ENCODE data around the gene SLC46A1.

Gene SLC46A1

DNA sequence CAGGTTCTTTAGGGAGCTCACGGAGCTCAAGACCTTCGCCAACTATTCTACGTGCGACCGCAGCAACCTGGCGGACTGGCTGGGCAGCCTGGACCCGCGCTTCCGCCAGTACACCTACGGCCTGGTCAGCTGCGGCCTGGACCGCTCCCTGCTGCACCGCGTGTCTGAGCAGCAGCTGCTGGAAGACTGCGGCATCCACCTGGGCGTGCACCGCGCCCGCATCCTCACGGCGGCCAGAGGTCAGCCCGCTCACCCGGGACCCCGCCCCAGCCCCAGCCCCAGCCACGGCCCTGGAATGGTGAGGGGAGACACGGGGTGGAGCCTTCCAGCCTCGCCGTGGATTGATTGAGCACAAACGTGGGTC lies 21.0 kb downstream of the SLC46A1 start:
- in situ Hi-C loops (cut with MboI; ENCODE audit: low sequenced_read_pairs), result no loop called here

DNA sequence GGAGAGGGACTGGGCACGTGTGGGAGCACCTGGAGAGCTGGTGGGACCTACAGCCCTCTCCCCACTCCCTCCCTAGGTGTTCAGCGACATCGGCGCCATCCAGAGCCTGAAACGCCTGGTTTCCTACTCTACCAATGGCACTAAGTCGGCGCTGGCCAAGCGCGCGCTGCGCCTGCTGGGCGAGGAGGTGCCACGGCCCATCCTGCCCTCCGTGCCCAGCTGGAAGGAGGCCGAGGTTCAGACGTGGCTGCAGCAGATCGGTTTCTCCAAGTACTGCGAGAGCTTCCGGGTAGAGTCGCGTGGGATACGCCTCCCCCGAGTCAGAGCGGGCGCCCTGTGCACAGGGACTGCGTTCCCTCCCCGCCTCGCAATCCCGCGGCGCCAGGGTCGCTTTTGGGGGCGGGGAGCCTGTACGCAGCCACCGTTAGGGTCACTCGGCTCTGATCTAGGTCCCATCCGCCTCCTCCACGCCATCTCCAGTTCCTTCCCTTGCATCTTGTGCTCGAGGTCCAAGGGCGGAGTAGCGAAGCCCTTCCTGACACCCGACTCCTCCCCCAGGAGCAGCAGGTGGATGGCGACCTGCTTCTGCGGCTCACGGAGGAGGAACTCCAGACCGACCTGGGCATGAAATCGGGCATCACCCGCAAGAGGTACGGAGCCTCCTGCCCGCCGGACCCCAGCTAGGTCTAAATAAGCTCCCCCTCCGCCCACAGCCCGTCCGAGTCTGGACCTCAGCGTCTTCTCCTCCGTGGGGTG lies 21.6 kb downstream of the SLC46A1 start:
- in situ Hi-C loops (cut with MboI; ENCODE audit: low sequenced_read_pairs), result no loop called here

DNA sequence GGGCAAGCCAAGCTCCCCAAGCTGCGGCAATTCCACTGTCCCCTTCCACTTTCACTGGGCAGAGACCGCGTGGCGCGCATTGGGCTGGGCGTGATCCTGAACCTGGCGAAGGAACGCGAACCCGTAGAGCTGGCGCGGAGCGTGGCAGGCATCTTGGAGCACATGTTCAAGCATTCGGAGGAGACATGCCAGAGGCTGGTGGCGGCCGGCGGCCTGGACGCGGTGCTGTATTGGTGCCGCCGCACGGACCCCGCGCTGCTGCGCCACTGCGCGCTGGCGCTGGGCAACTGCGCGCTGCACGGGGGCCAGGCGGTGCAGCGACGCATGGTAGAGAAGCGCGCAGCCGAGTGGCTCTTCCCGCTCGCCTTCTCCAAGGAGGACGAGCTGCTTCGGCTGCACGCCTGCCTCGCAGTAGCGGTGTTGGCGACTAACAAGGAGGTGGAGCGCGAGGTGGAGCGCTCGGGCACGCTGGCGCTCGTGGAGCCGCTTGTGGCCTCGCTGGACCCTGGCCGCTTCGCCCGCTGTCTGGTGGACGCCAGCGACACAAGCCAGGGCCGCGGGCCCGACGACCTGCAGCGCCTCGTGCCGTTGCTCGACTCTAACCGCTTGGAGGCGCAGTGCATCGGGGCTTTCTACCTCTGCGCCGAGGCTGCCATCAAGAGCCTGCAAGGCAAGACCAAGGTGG lies 24.7 kb downstream of the SLC46A1 start:
- in situ Hi-C loops (cut with MboI; ENCODE audit: low sequenced_read_pairs), result no loop called here

DNA sequence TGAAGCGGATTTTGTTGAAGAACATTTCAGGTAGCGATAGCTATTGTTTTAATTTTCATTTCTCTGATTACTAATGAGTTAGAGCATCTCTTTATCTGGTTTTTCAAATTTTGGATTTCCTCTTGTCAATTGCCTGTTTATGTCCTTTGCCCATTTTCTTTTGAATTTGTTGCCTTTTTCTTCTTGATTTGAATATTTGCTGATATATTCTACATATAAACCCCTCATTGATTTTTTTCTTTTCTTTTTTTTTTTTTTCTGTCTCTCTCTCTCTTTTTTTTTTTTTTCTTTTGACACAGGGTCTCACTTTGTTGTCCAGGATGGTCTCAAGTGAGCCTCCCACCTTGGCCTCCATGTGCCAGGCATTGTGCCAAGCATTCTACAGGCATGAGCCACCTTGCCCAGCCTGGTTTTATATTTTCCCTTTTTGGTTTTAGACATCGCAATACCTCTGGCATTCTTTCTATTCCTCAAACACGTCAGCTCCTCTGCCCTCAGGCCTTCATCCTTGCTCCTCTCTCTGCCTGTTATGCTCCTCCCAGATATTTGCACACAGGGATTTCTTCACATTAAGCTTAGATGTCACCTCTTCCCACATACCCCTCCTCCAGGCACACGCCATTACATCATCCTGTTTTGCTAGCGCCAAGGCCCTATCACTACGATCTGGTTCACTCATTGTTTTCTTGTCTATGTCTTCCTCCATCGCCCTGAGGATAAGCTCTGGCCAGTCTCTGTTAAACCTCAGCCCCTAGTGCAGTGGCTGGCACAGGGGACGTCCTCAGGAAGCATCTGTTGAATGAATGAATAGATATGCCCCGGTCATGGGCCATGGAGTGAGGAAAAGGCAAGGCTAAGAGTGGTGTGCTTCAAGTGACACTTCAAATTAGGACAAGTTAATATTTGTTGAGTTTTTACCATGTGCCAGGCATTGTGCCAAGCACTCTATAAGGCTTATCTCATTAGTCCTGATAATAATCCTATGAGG lies 25.9 kb downstream of the SLC46A1 start:
- in situ Hi-C loops (cut with MboI; ENCODE audit: low sequenced_read_pairs), result no loop called here

DNA sequence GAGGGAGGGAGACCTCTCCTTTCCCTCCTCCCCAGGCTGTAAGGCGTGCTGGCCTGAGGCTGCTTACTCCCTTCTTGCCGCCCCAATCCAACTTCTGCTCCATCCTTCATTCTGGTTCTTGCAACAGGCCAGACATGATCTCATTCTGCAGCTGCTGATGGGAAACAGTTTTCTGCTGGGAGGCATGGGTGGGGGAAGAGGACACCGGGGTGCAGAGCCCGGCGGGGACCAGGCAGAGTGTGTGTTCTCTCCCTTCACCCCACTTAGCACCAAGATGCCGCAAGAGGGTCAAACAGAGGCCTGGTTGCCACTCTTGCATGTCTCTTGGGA lies 33.1 kb downstream of the SLC46A1 start:
- in situ Hi-C loops (cut with MboI; ENCODE audit: low sequenced_read_pairs), result no loop called here

DNA sequence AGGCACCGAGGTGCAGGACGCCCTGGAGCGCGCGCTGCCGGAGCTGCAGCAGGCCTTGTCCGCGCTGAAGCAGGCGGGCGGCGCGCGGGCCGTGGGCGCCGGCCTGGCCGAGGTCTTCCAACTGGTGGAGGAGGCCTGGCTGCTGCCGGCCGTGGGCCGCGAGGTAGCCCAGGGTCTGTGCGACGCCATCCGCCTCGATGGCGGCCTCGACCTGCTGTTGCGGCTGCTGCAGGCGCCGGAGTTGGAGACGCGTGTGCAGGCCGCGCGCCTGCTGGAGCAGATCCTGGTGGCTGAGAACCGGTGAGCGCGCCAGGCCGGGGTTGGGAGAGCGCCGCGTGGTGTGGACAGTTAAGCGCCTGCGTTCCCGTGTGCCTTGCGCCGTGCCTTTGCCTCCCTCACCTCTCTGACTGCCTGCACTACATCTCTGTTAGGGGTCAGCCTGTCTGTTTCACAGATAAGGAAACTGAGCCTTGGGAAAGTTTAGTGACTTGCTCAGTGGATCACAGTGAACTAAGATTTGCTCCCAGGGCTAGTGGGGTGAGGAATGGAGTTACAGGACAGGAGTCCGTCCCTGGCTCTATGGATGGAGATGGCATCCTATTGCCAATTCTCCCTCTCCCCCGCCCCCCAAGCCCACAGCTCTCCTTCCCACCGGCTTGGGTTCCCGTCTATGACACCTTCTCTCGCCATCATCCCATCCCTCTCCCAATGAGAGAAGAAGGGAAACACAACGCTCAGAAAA lies 33.6 kb downstream of the SLC46A1 start:
- in situ Hi-C loops (cut with MboI; ENCODE audit: low sequenced_read_pairs), result no loop called here

DNA sequence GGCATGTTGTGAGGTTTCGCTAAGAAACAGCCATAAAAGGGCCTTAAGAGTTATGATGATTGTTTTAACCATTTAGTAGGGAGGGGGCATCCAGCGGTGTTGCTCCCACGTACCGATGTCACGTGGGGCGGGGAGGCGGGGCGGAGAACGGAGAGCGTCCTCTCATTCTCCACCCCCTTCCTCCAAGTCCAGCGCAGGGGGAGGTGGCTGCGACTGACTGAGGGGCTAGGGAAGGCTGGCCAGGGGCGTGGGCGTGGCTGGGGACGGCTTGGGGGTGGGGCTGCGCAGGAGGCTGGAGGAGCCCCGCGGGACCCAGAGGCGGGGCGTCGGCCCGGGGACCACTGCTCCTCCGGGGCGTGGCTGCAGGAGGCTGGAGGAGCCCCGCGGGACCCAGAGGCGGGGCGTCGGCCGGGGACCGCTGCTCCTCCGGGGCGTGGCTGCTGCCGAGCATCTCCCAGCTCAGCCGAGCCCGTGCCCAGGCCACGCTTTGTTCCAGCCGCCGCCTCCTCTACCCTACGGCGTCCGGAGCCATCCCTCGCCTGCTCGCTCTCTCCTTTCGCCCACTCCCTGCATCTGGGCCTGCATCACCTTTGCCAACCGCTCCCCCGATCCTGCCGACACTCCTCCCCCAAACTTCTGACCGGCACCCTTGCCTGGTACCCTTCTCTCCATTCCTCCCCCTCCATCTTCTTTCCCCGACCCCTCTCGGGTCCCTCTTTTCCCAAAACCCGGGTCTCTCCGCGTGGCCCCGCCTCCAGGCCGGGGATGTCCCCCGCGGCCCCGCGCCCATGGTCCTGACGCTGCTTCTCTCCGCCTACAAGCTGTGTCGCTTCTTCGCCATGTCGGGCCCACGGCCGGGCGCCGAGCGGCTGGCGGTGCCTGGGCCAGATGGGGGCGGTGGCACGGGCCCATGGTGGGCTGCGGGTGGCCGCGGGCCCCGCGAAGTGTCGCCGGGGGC lies 34.5 kb downstream of the SLC46A1 start, which contains the start of gene SARM1:
SARM1 (plus strand) TSS at position 450 of the 958 bp plus-strand sequence; CDS start at position 789, 339 bp downstream.
- in situ Hi-C loops (cut with MboI; ENCODE audit: low sequenced_read_pairs), result no loop called here

DNA sequence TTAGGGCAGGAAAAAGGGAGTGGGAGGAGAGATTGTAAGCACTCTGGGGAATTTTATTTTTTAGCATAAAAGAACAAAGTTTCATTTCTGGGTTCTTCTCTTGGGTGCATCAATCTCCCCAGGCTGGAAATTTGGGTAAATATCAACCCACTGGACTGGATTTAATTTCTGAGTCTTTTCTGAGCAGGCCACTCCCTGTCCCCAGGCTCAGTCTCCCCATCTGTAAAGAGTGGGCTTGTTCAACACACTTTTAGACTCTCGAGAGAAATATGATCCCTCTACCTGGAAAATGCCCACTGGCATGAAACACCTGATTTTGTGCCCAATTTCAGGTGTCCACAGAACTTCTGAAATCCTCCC lies 35.3 kb downstream of the SLC46A1 start:
- in situ Hi-C loops (cut with MboI; ENCODE audit: low sequenced_read_pairs), result no loop called here

DNA sequence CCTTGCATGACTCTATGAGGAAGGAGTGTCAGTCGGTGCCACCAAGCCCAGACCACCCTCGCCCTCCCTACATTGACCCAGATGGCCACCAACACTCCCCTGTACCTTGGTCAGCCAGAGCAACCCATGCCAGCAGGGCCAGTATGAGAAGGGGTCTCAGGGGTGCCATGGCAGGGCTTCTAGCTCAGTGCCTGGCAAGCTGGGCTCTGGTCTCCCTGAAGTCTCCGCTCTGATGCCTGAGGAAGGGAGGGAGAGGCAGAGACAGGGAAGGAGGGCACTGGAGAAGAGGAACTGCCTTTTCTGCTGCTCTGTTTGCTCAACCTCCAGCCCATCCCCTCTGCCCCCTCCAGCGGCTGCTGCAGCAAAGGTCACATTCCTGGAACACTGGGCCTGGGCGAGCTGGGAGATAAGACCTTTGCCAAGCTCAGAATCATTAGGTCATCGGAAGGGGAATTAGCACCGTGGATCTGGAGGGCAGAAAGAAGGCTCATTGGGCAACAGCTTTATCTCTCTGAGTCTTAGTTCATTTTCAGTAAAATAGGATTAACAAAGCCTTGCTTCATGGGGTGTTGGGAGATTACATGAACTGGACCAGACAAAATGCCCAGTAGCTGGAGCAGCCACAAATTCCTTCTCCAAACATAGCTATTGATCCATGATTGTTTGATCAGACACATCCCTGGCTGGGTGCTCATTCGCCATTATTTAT lies 35.8 kb downstream of the SLC46A1 start, which contains the start of gene VTN:
VTN (minus strand) TSS at position 273 of the 709 bp plus-strand sequence; CDS start at position 169, 104 bp downstream.
- in situ Hi-C loops (cut with MboI; ENCODE audit: low sequenced_read_pairs), result no loop called here

DNA sequence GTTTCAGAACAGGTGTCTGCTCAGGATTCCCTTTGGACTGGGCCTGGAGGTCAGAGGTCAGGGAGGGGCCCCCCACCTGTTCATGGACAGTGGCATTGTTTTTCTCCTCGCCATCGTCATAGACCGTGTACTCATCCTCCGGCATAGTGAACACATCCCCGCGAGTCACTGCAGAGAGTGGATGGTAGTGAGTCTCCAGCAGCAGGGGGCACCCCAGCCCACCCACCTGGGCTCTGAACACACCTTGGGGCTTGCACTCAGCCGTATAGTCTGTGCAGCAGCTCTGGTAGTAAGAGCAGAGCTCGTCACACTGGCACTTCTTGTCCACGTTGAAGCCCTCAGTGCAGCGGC lies 36.4 kb downstream of the SLC46A1 start:
- in situ Hi-C loops (cut with MboI; ENCODE audit: low sequenced_read_pairs), result no loop called here

DNA sequence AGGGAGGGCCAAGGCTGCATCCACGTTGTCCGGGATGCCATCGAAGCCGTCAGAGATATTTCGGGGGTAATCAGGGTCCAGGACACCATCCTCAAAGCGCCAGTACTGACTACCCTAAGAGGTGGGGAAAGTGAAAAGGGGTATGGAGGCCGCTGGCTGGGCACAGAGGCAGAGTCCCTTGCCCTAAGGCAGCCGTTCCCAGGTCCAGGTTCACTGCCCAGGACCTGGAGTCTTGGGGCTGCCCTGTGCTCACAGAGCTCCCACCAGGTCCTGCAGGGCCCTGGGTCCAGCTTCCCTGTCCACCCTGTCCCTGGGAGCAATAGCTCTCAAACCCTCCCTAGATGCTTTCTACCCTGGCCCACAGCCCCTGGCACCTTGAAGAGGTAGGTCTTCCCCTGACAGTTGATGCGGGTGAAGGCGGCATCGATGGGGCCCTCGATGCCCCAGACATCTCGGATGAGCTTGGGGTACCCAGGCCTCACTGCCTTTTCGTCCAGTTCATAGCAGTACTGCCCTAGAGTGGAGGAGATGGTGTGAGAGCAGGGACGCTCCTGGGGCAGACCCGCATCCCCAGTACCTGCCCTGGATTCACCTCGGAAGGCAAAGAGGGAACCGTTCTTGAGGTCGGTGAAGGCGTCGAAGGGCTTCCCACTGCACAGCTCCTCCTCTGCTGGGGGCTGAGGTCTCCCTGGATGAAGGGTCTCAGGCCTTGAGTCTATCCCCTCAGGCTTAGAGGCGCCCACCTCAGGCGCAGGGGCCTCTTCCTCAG lies 36.9 kb downstream of the SLC46A1 start:
- in situ Hi-C loops (cut with MboI; ENCODE audit: low sequenced_read_pairs), result no loop called here

DNA sequence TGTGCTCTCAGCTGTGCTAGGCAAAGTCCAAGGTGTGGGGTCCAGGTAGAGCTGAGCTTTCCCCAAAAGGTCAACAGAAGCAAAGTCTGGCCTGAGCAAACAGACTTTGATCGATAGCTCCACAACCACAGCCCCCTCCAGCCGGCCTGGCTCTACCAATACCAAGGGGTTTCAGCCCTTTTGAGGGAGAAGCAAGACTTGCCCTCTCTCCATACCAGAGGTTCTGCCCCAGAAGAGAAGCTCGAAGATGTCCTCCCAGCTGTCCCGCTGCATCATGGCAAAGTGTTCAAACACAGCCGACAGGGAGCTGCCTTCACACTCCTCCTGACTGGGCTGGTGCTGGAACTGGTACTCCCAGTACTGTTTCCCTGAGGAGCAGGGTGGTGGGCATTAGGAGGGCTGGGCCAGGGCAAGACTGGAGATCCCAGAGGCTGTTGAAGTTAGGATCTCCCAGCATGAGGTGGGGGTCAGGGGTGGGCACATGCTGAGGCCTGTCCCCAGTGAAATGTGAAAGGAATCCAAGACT lies 37.6 kb downstream of the SLC46A1 start:
- in situ Hi-C loops (cut with MboI; ENCODE audit: low sequenced_read_pairs), result no loop called here

DNA sequence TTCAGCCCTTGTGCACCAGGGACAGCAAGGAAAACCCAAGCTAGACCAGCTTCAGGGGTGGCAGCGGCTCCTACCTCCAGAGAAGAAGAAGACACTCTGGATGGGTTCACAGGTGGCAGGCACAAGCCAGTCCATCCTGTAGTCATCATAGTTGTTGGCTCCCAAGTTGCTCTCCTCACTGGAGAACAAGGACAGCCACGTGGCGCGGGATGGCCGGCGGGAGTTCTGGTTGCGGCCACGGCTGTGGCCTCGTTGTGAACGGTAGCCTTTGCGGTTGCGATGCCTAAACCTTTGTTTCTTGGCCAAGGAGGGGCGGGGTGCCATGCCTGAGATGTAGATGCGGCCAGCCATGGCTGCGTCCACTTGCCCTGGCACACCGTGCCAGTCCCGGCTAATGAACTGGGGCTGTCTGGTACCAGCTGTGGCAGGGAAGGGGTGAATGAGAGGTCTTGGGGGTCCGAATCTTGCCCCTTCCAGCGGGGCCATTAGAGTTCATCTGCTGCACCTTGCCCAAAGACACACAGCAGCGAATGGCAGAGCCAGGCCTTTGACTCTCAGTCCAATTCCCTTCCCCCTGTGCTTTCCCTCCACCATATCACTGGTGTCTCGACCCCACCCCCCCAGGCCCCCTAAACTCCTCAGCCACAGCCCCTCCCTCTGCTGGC lies 38.2 kb downstream of the SLC46A1 start:
- in situ Hi-C loops (cut with MboI; ENCODE audit: low sequenced_read_pairs), result no loop called here

DNA sequence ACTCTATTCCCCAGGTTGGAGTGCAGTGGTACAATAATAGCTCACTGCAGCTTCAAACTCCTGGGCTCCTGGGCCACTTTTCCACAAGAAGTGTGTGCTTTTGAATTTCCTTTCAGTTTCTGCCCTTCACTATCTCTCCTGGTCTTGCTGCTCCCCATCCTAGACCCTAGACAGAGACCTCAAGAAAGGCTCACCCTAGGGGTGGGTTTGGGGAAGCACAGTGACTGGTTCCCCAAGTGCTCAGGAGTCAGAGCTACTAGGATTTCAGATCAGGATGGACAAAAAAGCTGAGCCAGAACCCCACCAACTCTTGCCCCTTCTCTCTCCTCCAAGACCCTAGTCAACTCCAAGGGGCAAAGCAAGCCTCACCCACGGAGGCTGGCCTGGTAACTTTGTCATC lies 39.4 kb downstream of the SLC46A1 start:
- in situ Hi-C loops (cut with MboI; ENCODE audit: low sequenced_read_pairs), result no loop called here

DNA sequence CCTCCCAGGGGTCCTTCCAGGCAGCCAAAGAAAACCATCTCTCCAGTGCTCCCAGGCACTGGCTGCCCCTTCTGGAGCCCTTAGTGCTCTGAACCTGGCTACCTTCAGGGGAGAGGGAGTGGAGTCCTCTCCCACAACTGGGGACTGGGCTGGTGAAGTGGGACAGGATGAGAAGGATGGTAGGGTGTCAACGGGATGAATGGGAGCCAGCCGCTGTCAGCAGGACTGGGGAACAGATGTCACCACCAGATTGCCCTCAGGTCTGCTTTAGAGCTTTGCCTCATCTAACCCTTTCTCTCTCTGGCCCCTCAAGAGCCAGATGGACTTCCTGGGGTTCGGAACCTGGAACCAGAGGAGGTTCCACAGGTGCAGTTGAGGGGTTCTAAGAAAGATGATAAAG lies 40.5 kb downstream of the SLC46A1 start:
- in situ Hi-C loops (cut with MboI; ENCODE audit: low sequenced_read_pairs), result no loop called here

DNA sequence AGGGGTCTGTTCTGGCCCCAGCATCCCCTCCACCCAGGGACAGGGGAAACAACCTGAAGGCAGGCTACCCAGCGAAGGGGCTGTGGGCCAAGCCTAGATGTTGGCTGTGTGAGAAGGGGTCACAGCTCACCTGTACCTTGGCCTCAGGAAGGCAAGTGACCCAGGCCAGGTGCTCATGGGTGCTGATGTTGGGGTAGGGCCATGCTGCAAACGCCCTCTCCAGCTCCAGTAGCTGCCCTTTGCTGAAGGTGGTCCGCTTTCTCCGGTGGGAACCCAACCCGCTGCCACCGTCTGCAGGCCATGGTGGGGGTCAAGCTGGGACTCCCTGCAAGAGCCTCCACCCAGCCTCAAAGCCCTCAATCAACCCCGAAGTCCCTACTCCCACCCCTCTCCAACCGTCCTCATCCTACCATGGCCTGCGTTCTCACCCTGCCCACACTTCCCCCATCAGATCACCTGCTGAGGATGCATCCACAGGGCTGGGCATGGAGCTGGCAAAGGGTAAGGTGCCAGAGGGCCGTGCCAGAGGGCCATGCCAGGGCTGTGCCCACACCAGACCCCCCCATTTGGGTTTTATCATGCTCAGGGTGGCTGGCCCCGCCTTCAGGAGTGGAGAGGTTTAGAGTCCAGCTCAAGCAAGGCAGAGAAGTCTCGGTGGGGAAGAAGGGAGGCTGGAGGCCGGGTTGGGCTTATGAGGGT lies 41.2 kb downstream of the SLC46A1 start, which contains the start of gene SEBOX:
SEBOX (minus strand) TSS at position 535 of the 699 bp plus-strand sequence; CDS start at position 487, 48 bp downstream.
- in situ Hi-C loops (cut with MboI; ENCODE audit: low sequenced_read_pairs), result no loop called here
